ENCODE results near the gene GPR78. TPM values are rescaled to one million over a fixed set of nuclear protein-coding genes. Genes with fewer than 3 reads are reported as not detected.
"Not testable (repeated sequence)": the region's sequence is repeated elsewhere in the genome, so short reads cannot be mapped to it uniquely, and the experiment has no call there.

GPR78 gene
- total RNA-seq, 1 donor from 2014 or later: 0.58 TPM

DNA sequence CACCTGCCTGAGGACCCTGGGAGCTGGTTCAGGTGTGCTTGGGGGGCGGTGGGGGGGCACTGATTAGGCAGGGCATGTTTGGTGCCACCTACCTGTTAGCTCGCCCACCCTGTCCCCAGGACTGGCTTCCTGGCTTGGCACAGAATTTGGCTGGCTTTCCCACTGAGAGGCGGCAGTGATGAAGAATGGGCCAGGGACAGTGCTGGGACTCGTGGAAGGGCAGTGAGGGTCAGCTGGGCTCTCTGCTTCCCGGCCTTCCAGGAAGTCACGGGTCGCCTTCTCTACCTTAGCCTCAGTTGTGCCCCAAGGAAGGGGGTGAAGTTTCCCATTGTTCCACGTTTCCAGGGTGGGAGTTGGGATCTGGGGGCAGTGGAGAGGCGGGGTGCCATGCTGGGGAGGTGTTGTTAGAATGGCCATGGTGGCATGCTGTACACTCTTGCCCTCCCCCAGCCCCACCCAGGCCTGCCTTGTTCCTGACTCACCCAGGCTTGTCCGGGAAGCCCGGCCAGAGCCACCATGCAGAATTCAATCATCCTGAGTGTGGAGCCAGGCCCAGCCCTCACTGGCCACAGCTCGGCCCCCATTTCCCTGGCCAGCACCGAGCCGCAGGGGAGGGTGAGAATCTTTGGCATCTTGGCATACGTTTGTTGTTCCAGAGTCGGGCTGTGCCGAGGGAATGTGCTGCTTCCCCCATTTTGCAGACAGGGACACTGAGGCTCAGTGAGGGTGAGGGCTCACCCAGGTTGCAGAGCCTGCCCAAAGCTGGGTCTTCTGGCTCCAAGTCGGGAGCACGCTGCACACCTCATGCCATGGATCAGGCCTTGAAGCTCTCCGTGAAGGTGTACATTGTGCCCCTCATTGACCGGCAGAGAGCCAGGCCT is 21.9 kb upstream of the GPR78 start:
- DNase-seq (ENCODE audit: low spot score): no peak
- ATAC-seq: no peak
- intact Hi-C loops (cut with DNase I): no loop called here

DNA sequence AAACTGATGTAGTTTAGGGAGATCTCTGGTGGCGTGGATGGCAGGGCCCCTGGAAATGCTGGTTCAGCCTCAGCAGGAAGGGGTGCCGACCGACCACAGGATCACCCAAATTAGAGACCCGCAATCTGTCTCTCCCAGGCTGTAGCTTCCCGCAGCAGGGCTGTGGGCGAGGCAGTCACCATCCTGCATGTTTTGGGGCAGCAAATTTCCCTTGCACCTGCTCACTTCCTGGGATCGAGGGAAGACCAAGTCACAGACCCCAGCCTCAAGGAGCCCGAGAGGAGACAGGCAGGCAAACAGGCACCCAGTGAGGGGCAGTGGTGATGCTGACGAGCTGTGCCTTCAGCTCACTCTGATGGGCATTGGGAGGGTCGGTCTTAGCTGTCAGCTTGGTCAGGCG is 21.2 kb upstream of the GPR78 start:
- intact Hi-C loops (cut with DNase I): no loop called here
- DNase-seq (ENCODE audit: low spot score) (no peak), ATAC-seq (no peak)

DNA sequence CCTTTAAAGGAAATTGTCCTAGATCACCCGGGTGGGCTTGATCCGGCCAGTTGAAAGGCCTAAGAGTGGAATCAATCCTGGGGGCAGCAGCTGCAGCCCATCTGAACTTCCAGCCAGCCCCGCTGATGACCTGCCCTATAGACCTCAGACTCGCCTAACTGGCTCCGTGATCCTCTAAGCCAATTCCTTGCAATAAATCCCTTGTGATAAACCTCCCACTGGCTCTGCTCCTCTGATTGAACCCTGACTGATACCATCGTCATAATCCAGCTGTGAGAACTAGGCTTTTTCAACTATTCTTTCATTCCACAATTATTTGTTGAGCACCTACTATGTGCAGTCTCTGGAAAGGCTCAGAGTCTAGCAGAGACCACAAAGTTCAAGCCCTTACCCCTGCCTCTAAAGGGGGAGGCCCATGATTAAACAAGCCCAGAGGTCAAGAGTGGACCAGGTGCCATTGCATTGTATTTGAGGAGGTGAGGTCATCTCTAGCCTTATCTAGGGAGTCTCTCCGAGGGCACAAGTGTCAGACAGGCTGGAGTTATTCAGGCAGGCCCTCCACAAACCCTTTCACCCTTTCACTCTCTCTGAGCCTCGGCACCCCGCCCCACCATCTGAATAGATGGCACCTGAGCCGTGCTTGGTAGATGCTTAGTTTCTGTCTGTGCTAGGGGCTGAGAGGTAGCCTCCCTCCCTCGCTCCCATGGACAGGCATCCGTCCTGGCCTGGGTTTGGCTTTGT is 20.5 kb upstream of the GPR78 start:
- intact Hi-C loops (cut with DNase I): no loop called here

DNA sequence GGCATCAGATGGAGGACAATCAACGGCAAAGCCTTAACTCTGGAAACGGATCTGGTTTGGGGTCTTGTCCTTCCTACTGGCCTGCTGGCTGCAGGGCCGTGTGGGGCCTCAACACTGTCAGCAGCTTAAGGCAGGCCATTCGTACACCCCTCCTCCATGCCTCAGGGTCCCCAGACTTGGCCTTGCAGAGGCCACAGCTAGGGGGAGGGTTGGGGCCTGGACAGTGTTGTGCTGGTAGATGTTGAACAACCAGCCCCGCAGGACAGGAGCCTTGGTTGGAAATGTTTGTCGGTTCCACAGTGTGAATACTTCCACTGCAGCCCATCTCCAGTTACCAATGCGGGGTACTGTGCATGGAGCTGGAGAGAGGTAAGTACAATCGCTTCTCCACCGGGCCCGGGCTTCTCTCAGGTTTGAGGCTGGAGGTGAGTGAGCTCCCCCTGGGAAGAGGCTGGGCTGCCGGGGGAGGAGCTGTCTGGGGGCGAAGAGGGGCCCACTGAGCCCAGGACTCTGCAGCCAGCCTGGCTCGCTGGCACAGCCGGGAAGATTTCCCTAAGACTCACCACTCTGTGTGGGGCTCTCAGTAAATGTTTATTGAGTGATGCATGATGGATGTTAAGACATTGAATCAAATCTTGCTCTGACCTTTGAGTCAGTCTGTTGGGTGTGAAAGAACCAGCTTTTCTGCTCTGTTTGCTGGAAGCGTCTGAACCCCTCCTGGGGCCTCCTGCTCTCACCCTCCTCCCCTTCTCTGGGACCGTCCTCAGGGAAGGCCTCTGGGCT is 19.7 kb upstream of the GPR78 start:
- no peak for ATAC-seq
- DNase-seq (ENCODE audit: low spot score): no peak
- intact Hi-C loops (cut with DNase I): no loop called here

More for the DNA sequence above, 20.5 kb upstream of the GPR78 start:
- DNase-seq (ENCODE audit: low spot score) (no peak), ATAC-seq (no peak)

DNA sequence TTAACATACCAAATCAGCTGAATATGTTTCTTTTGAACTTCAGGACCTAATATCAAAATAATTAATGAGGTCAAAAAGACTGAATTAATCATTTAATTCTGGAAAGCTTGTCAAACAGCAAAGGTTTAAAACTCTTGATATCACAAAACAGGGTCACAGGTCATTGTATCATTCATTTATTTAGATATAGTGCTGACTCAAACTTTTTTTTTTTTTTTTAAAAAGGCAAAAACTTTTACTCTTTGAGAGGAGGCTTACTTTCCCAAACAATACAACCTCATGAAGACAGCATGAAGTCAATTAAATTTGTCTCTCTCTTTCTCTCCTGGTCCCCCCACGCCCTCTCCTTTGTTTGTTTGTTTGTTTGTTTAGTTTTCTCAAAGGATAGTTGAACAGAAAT is 15.6 kb upstream of the GPR78 start:
- ATAC-seq: no peak
- no peak for DNase-seq (ENCODE audit: low spot score)
- intact Hi-C loops (cut with DNase I): no loop called here

DNA sequence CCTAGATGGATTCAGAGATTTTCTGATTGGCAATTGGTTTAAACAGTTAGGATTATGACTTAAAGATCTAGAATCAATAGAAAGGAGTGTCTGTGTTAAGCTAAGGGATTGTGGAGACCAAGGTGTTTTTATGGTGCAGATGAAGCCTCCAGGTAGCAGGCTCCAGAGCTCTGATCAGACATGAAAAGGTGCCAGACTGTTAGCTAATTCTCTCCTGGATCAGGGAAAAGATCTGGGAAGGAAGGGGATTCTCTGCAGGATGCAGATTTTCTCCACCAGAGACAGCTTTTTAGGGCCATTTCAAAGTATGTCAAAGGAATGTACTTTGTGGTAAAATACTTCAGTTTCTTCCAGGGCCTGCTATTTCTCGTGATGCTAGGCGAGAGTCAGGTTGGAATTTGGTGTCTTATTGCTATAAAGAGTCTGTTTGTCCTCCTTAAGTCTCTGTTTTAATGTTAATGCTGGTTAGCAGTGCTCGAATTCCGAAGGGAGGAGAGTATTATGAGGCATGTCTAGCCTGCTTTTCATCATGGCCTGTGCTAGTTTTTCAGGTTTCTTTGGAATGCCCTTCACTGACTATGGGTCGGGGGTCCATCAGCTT is 12.0 kb upstream of the GPR78 start:
- intact Hi-C loops (cut with DNase I): no loop called here
- ATAC-seq (no peak), DNase-seq (ENCODE audit: low spot score) (no peak)

DNA sequence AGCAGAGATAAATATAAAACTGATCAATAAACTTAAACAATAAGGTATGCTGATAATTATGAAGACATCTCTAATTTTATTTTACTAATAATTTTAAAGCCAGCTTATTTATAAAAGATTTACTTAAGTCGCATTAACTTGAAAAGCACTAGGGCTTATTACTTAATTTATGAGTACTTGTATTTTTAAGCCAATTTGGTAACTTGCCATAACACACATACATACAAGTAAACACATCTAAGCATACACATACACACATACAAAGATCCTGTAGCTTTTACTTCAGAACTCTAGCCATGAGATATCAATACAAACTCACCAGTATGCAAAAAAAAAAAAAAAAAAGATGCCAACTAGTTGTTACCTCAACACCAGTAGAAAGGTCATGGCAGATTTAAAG is 10.0 kb upstream of the GPR78 start:
- ATAC-seq (no peak), DNase-seq (ENCODE audit: low spot score) (no peak)
- intact Hi-C loops (cut with DNase I): no loop called here

DNA sequence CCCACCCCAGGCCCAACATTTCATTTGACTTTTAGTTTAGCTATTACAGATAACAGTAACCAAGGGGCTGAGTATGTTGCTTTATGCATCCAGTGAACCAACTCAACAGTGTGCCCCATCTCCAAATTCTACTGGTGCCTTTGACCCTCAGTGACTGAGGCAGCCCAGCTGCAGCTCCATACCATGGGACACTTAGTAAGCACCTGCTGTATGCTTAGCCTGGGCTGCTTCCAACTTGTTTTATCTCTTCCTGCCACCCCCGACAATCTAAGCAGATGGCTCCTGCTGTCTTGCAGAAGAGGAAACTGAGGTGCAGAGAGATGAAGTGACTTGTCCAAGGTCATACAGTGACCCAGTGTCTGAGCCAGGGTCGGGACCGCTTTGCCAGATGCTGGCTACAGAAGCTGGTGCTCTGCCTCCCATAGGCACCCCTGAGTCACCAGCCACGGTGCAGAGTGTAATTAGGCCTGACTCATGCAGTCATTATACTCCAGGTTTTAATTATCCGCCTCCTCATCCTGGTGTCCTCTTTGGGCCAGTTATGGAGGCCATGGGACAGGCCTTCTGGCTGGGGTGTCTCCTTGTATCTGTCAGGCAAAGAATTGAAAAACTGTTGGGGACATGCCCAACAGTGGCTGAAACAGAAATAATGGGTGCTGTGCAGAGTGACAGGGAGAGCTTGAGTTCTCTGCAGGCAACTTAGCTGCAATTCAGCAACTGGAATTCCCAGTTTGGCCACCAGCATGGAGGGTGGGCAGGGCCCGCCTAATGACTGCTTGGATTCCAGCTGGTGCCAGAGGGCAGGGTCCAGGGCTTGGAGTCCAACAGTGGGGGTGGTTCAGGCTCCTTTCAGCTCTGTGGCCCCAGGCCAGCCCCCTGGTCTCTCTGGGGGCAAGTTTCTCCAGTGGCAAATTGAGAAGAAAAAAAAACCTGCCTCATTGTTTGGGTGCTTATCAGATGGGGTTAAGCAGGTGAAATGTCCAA is 8.2 kb upstream of the GPR78 start:
- ATAC-seq (no peak), DNase-seq (ENCODE audit: low spot score) (no peak)
- intact Hi-C loops (cut with DNase I): no loop called here

DNA sequence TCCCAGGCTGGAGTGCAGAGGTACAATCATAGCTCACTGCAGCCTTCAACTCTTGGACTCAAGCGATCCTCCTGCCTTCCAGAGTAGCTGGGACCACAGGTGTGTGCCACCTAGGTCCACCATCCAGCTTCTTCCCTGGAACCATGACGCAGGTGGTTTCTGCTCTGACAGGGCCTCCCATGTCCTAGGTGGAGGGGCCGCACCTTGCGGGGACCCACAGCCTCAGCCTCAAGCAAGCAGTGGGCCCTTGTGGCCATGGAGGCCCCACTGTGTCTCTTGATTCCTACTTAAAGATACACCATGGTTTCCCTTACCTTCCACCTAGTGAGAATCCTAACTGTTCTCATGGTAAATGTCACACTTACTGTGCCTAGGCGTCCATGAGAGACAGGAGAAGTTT is 6.9 kb upstream of the GPR78 start:
- ATAC-seq: no peak
- intact Hi-C loops (cut with DNase I): no loop called here
- DNase-seq (ENCODE audit: low spot score): no peak

DNA sequence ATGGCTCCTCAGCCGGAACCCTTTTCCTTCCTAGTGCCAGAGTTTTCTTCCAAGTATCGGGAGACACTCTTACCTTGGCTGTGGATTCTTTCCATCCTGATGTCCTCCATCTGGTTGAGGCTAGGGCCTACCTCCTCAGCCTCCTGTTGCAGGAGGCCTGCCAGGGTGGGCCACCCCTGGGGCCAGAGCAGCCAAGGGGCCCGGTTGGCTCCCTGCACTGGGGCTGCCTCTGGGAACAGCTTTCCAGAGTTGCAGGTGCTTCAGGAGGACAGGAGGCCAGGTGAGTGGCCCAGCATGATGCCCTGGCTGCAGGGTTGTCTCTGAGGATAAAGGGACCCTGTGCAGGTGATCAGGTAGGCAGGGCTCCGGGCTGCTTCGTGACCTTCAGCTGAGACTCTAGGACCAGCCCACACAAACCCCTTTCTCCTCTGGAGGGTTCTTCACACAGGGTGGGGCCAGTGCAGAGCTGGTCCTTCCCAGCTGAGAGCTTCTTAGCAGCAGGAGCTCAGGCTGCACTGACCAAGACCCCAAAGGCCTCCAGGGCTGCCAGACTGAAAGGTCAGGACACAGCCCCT is 5.3 kb upstream of the GPR78 start:
- ATAC-seq: no peak
- DNase-seq (ENCODE audit: low spot score): no peak

DNA sequence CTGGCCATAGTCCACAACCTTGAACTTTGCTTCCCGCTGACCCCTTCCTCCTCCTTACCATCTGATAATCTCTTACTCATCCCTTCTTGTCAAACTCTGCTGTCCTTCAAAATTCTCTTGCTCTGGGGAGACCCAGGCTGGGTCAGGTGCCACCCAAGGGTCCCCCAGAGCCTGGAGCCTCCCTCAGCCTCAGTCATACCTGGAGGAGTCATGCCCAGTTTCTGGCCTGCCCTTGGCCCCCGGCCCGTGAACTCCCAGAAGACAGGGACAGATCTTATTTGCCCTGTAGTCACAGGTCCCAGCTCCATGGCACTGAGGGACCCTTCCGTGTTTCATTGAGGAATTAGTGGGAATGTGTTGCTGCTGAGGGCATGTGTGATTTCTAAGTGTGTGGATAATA is 4.7 kb upstream of the GPR78 start:
- intact Hi-C loops (cut with DNase I): no loop called here
- no peak for ATAC-seq
- DNase-seq (ENCODE audit: low spot score): no peak

More for the DNA sequence above, 5.3 kb upstream of the GPR78 start:
- intact Hi-C loops (cut with DNase I): no loop called here

DNA sequence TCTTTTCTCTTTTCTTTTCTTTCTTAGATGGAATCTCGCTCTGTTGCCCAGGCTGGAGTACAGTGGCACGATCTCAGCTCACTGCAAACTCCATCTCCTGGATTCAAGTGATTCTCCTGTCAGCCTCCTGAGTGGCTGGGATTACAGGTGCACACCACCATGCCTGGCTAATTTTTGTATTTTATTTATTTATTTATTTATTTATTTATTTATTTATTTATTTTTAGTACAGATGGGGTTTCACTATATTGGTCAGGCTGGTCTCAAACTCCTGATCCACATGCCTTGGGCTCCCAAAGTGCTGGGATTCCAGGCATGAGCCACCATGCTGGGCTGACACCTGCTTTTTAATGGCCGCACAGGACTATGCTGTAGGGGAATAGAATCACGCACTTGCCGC is 3.6 kb upstream of the GPR78 start:
- DNase-seq (ENCODE audit: low spot score); intact Hi-C loops (cut with DNase I); ATAC-seq: not testable (repeated sequence)

DNA sequence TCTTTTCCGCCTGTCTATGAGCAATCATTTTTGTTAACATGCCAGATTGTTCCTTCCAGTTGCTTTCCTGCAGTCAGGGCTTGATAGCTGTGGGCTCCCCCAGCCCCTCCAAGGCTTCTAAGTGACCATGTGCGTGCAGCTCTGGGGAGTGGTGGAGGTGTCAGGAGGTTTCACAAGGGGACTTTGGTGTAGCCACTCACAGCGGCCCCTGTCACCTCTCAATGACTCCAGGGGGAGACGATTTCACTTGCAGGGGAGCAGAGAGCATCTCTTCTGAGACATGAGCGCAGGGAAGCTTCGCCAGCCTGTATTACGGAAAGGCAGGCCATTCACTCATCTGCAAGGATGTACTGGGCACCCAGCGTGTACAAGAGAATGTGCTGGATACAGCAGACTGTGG is 3.1 kb upstream of the GPR78 start:
- ATAC-seq (no peak), DNase-seq (ENCODE audit: low spot score) (no peak)
- intact Hi-C loops (cut with DNase I): no loop called here

DNA sequence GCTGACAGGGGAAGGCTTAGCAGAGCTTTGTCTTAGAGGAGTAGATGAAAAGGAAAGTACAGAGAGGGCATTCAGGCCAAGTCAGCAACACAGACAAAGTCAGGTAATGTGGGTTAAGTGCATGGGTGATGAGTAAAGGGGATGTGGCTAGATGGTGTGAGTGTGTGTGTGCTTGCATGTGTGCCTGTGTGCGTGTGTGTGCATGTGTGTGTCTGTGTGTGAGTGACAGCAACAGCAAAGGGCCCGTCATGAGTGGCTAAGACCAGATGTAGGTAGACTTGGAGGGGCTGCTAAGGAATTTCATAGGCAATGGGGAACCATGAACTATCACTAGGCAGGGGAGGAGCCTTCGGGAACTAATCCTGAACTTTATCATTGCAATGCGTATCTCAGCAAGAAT is 2.2 kb upstream of the GPR78 start:
- DNase-seq (ENCODE audit: low spot score) (no peak), ATAC-seq (no peak)
- intact Hi-C loops (cut with DNase I): no loop called here

DNA sequence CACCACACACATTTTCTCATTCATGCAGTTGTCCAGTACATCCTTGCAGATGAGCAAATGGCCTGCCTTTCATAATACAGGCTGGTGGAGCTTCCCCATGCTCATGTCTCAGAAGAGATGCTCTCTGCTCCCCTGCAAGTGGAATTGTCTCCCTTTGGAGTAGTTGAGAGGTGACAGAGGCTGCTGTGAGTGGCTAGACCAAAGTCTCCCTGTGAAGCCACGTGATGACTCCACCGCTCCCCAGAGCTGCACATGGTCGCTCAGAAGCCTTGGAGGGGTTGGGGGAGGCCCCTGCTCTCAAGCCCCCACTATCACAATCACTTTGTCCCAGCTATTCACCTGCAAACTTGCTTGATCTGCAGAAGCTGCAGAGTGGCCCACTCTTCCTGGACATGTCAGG is 1.5 kb upstream of the GPR78 start:
- no peak for DNase-seq (ENCODE audit: low spot score)
- intact Hi-C loops (cut with DNase I): loop anchor here (1.0 kb wide), 1 partner anchor 34 kb away; no protein-coding TSS in a partner anchor
- no peak for ATAC-seq

DNA sequence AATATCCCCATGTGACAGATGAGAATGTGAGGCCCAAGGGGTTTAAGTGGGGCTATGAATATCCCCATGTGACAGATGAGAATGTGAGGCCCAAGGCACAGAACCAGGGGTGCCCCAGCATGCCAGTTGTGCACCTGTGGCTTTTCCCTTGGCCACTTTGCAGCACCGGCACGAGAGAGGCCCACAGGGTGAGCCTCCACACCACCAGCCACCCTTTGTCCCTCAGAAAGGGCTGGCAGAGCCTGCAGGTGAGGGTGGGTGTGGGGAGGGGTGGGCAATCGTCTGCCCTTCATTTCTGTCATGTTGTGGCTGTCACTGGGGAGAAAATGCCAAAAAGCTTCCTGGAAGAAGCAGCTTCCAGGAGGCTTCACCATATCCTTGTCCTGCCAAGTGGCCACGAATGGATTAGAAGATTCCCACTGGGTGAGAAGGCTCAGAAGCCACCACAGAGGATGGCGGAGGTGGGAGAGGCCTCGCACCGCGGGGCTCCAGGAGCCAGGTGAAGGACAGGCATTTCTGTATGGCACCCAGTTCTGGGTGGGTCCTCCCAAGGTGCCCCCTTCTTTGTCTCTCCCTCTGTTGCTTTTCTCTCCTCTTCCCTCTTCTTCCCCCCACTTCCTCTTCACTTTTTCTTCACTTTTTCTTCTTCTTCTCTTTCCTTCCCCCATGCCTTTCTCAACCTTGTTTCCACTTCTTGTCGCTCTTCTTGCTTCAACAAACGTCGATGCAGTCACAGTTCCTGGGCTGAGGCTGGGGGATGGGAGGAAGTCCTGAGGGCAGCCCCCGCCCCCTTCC is 469 bp upstream of the GPR78 start:
- DNase-seq (ENCODE audit: low spot score) (no peak), ATAC-seq (no peak)
- intact Hi-C loops (cut with DNase I): loop anchor here (1.0 to 10.0 kb wide), 2 partner anchors 35 to 515 kb away; no protein-coding TSS in a partner anchor
